ENCODE data around the gene DNAJC4.

DNAJC4 gene

DNA sequence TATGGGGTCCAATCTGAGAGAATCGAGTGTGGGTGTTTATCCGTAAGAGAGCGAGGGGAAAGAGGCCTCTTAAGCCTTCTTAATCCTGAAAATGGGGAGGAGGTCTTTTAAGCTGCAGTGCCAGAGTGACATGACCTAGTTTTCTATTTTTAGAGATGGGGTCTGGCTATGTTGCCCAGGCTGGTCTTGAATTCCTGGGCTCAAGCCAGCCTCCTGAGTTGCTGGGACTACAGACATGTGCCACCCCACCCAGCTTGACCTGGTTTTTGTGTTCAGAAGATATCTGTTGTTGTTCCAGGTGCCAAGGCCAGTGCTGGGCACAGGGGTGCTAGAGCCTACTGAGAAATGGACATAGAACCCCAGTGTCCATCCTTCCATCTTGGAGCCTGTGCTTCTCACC lies 52.7 kb downstream of the DNAJC4 start:
- DNase-seq = no peak
